Activated CD4-positive, alpha-beta memory T cell treated with anti-CD3 and anti-CD28 coated beads for 36 hours (primary cell): ENCODE measurements around the gene PPM1K. TPM values are rescaled to one million over a fixed set of nuclear protein-coding genes. Genes with fewer than 3 reads are reported as not detected.
A peak's percentile ranks its signal among the peaks of the same experiment; 100 is the strongest.

Experiments
- CTCF ChIA-PET: fragments of 350-600 bp; sonication (Branson Sonifier 250); formaldehyde crosslinking; loops from one replicate; lab custom pipeline; 2021; ENCODE audit warnings: antibody characterized with exemption, inconsistent platforms; lab: Charles Lee
- POLR2A ChIA-PET: fragments of 350-600 bp; sonication (Branson Sonifier 250); formaldehyde crosslinking; loops from one replicate; lab custom pipeline; 2021; ENCODE audit warnings: antibody characterized with exemption; lab: Charles Lee
- DNase-seq: peaks from one replicate; pipeline ENCODE4 v3.0.0-alpha.2; 2020
- H3K27ac Mint-ChIP-seq: one replicate; pipeline ENCODE4 v1.8.0; 2021; ENCODE audit warnings: mixed read lengths
- H3K27me3 Mint-ChIP-seq: one replicate; pipeline ENCODE4 v1.8.0; 2021; ENCODE audit warnings: mixed read lengths
- H3K36me3 Mint-ChIP-seq: one replicate; pipeline ENCODE4 v1.8.0; 2021; ENCODE audit warnings: mixed read lengths
- H3K4me1 Mint-ChIP-seq: one replicate; pipeline ENCODE4 v1.8.0; 2021; ENCODE audit warnings: low read depth, mixed read lengths
- H3K4me3 Mint-ChIP-seq: one replicate; pipeline ENCODE4 v1.8.0; 2021; ENCODE audit warnings: mild to moderate bottlenecking, mixed read lengths
- H3K9me3 Mint-ChIP-seq: one replicate; pipeline ENCODE4 v1.8.0; 2021; ENCODE audit warnings: mixed read lengths
- intact Hi-C: fragments of 100-400 bp; cut with micrococcal nuclease; formaldehyde crosslinking; loops from one replicate; pipeline ENCODE4 v1.15.1; 2023
- total RNA-seq, 2 experiments: library from RNA; stranded (reverse); gene quantifications; one replicate each; pipeline ENCODE4 v1.2.3, GENCODE V29; 2021

The PPM1K gene
- total RNA-seq, 2 experiments from 2014 or later = 63.7 to 65.5 TPM

- no peaks in the 10 kb centered on the region for H3K4me1 Mint-ChIP-seq
- intact Hi-C loops = no loop called here
- H3K27me3 Mint-ChIP-seq = no peaks in the 10 kb centered on the region
- H3K4me3 Mint-ChIP-seq = no peak overlapping the region
- ChIA-PET POLR2A (no interaction called here), CTCF (interaction anchor here (0.7 to 1.1 kb wide), 2 partner anchors 10 to 448 kb away, joined by 3 read pairs; no protein-coding TSS in a partner anchor)
- DNase-seq = no peak
- no peaks in the 10 kb centered on the region for H3K9me3 Mint-ChIP-seq
- no peaks in the 10 kb centered on the region for H3K36me3 Mint-ChIP-seq
- no peak overlapping the region for H3K27ac Mint-ChIP-seq
Measured at GRCh38 chr4:88297212-88297516, 12.8 kb upstream of the PPM1K start.

GRCh38 chr4:88296413-88297211 lies 12.3 kb upstream of the PPM1K start:
- POLR2A ChIA-PET = no interaction called here
- H3K27ac Mint-ChIP-seq = no peak overlapping the region
- CTCF ChIA-PET = interaction anchor here (0.7 to 1.1 kb wide), 2 partner anchors 10 to 448 kb away, joined by 3 read pairs; no protein-coding TSS in a partner anchor
- intact Hi-C loops = no loop called here
- DNase-seq = no peak
- no peaks in the 10 kb centered on the region for H3K4me1 Mint-ChIP-seq
- H3K9me3 Mint-ChIP-seq = no peaks in the 10 kb centered on the region
- H3K4me3 Mint-ChIP-seq = no peak overlapping the region
- no peaks in the 10 kb centered on the region for H3K36me3 Mint-ChIP-seq
- no peaks in the 10 kb centered on the region for H3K27me3 Mint-ChIP-seq

GRCh38 chr4:88295656-88296055 lies 11.3 kb upstream of the PPM1K start:
- H3K36me3 Mint-ChIP-seq = no peaks in the 10 kb centered on the region
- H3K27me3 Mint-ChIP-seq = no peaks in the 10 kb centered on the region
- intact Hi-C loops = no loop called here
- H3K4me1 Mint-ChIP-seq = no peaks in the 10 kb centered on the region
- no peak overlapping the region for H3K4me3 Mint-ChIP-seq
- ChIA-PET CTCF (interaction anchor here (1.0 kb wide), 1 partner anchor 10 kb away, joined by 3 read pairs; no protein-coding TSS in a partner anchor), POLR2A (no interaction called here)
- no peak for DNase-seq
- H3K27ac Mint-ChIP-seq = no peak overlapping the region
- no peaks in the 10 kb centered on the region for H3K9me3 Mint-ChIP-seq

- ChIA-PET POLR2A (no interaction called here), CTCF (no interaction called here)
- Mint-ChIP-seq H3K4me3 (no peak overlapping the region), H3K27ac (no peak overlapping the region), H3K9me3 (no peaks in the 10 kb centered on the region), H3K4me1 (no peaks in the 10 kb centered on the region), H3K36me3 (no peaks in the 10 kb centered on the region), H3K27me3 (no peaks in the 10 kb centered on the region)
- intact Hi-C loops = no loop called here
- no peak for DNase-seq
Measured at GRCh38 chr4:88291003-88291402, 6.6 kb upstream of the PPM1K start.

- ChIA-PET POLR2A (no interaction called here), CTCF (interaction anchor here (0.7 to 3.0 kb wide), 4 partner anchors 11 to 92 kb away, joined by 3 to 6 read pairs (median 4); partner anchors contain the start of gene HERC6)
- intact Hi-C loops = no loop called here
Measured at GRCh38 chr4:88286897-88287296, 2.5 kb upstream of the PPM1K start.

GRCh38 chr4:88285235-88285653 lies 883 bp upstream of the PPM1K start:
- H3K27ac Mint-ChIP-seq = peak overlapping the region; percentile 99
- intact Hi-C loops = loop anchor here (2.0 kb wide), 2 partner anchors 66 to 308 kb away; partner anchors contain the start of gene HERC3
- no peaks in the 10 kb centered on the region for H3K27me3 Mint-ChIP-seq
- peak overlapping the region; percentile 99 for H3K4me3 Mint-ChIP-seq
- POLR2A ChIA-PET = interaction anchor here (0.9 to 2.6 kb wide), 7 partner anchors 10 to 172 kb away, joined by 3 to 33 read pairs (median 13); partner anchors contain the start of genes HERC5 and HERC6
- no peaks in the 10 kb centered on the region for H3K9me3 Mint-ChIP-seq
- peaks cover 31% of the 10 kb centered on the region for H3K4me1 Mint-ChIP-seq
- CTCF ChIA-PET = interaction anchor here (0.9 to 3.0 kb wide), 6 partner anchors 66 to 232 kb away, joined by 3 to 7 read pairs (median 3); partner anchors contain the start of gene HERC6
- DNase-seq = no peak
- peaks cover 15% of the 10 kb centered on the region for H3K36me3 Mint-ChIP-seq

More at GRCh38 chr4:88286897-88287296, 2.5 kb upstream of the PPM1K start:
- peaks cover 9% of the 10 kb centered on the region for H3K36me3 Mint-ChIP-seq
- H3K4me1 Mint-ChIP-seq = peaks cover 17% of the 10 kb centered on the region
- no peak overlapping the region for H3K27ac Mint-ChIP-seq
- no peak overlapping the region for H3K4me3 Mint-ChIP-seq
- H3K9me3 Mint-ChIP-seq = no peaks in the 10 kb centered on the region
- no peak for DNase-seq
- no peaks in the 10 kb centered on the region for H3K27me3 Mint-ChIP-seq

- Mint-ChIP-seq H3K27ac (peak overlapping the region; percentile 99), H3K27me3 (no peaks in the 10 kb centered on the region), H3K4me3 (peak overlapping the region; percentile 99), H3K9me3 (no peaks in the 10 kb centered on the region), H3K4me1 (peaks cover 41% of the 10 kb centered on the region), H3K36me3 (peaks cover 16% of the 10 kb centered on the region)
- DNase-seq = peak; percentile 74
- intact Hi-C loops = loop anchor here (1.0 to 5.0 kb wide), 12 partner anchors 36 to 1013 kb away; partner anchors contain the start of genes ABCG2, HERC3, HERC5 and HERC6
- ChIA-PET CTCF (interaction anchor here (0.8 to 2.2 kb wide), 9 partner anchors 65 to 239 kb away, joined by 3 to 8 read pairs (median 3); partner anchors contain the start of genes HERC5 and PYURF), POLR2A (interaction anchor here (0.7 to 2.6 kb wide), 13 partner anchors 8 to 1011 kb away, joined by 3 to 33 read pairs (median 3); partner anchors contain the start of genes HERC5 and HERC6)
Measured at GRCh38 chr4:88283661-88284438, 511 bp downstream of the PPM1K start.

- Mint-ChIP-seq H3K27ac (peak overlapping the region; percentile 63), H3K4me3 (no peak overlapping the region), H3K27me3 (no peaks in the 10 kb centered on the region), H3K9me3 (no peaks in the 10 kb centered on the region), H3K36me3 (peaks cover 38% of the 10 kb centered on the region), H3K4me1 (peaks cover 57% of the 10 kb centered on the region)
- POLR2A ChIA-PET = no interaction called here
- no peak for DNase-seq
- CTCF ChIA-PET = interaction anchor here (1.8 kb wide), 1 partner anchor 235 kb away, joined by 5 read pairs; no protein-coding TSS in a partner anchor
- intact Hi-C loops = loop anchor here (5.0 kb wide), 3 partner anchors 48 to 1017 kb away; partner anchors contain the start of gene PKD2
Measured at GRCh38 chr4:88280228-88280795, 4.0 kb downstream of the PPM1K start.

- Mint-ChIP-seq H3K27me3 (no peaks in the 10 kb centered on the region), H3K9me3 (no peaks in the 10 kb centered on the region), H3K36me3 (peaks cover 34% of the 10 kb centered on the region), H3K4me1 (peaks cover 49% of the 10 kb centered on the region), H3K27ac (no peak overlapping the region), H3K4me3 (no peak overlapping the region)
- intact Hi-C loops = no loop called here
- DNase-seq = no peak
- CTCF ChIA-PET = interaction anchor here (1.2 to 1.4 kb wide), 2 partner anchors 12 to 59 kb away, joined by 3 to 4 read pairs; no protein-coding TSS in a partner anchor
- POLR2A ChIA-PET = no interaction called here
Measured at GRCh38 chr4:88277711-88278225, 6.6 kb downstream of the PPM1K start.

- Mint-ChIP-seq H3K4me1 (peaks cover 44% of the 10 kb centered on the region), H3K36me3 (peaks cover 35% of the 10 kb centered on the region), H3K9me3 (no peaks in the 10 kb centered on the region), H3K27ac (no peak overlapping the region), H3K4me3 (no peak overlapping the region), H3K27me3 (no peaks in the 10 kb centered on the region)
- no peak for DNase-seq
- intact Hi-C loops = no loop called here
- CTCF ChIA-PET = interaction anchor here (1.4 kb wide), 1 partner anchor 58 kb away, joined by 4 read pairs; no protein-coding TSS in a partner anchor
- POLR2A ChIA-PET = no interaction called here
Measured at GRCh38 chr4:88276952-88277710, 7.2 kb downstream of the PPM1K start.
